ENCODE data around the gene ZNF579.

The ZNF579 gene

GRCh38 chr19:55599842-55600661, 19.4 kb upstream of the ZNF579 start, which contains the start of gene ZNF524:
Gene ZNF524 (plus strand): TSS chr19:55600288. CDS start chr19:55602113, 1,825 bp downstream.
- Histone ChIP-seq H3K9me3 (ENCODE audit: low read length) (no peaks in the 10 kb centered on the region), H3K9ac (ENCODE audit: low read length) (peak within 1 kb of the TSS; percentile 61), H3K27me3 (ENCODE audit: control insufficient read depth in 1 of 2, insufficient read depth in 2 of 2, low read length in 2 of 2) (no peaks in the 10 kb centered on the region), H3K27ac (ENCODE audit: low read depth, low read length) (peak within 1 kb of the TSS; percentile 99), H3K36me3 (ENCODE audit: insufficient read depth, low read length) (peaks cover 20% of the 10 kb centered on the region), H3K4me3 (ENCODE audit: low read depth in 1 of 2, low read length in 2 of 2) (peak within 1 kb of the TSS; percentile 91 to 95), H3K4me1 (ENCODE audit: insufficient read depth, low read length) (peaks cover 23% of the 10 kb centered on the region)

GRCh38 chr19:55599468-55599841, 18.8 kb upstream of the ZNF579 start, which contains the start of gene FIZ1:
Gene FIZ1 (minus strand): TSS chr19:55599517. CDS start chr19:55597865, 1,652 bp downstream.
- Histone ChIP-seq H3K27me3 (ENCODE audit: control insufficient read depth in 1 of 2, insufficient read depth in 2 of 2, low read length in 2 of 2) (no peaks in the 10 kb centered on the region), H3K9ac (ENCODE audit: low read length) (peak within 1 kb of the TSS; percentile 61), H3K9me3 (ENCODE audit: low read length) (no peaks in the 10 kb centered on the region)

GRCh38 chr19:55598719-55599467, 18.2 kb upstream of the ZNF579 start:
- no peaks in the 10 kb centered on the region for H3K9me3 ChIP-seq (ENCODE audit: low read length)
- no peaks in the 10 kb centered on the region for H3K27me3 ChIP-seq (ENCODE audit: control insufficient read depth in 1 of 2, insufficient read depth in 2 of 2, low read length in 2 of 2)
- no peak overlapping the region for H3K9ac ChIP-seq (ENCODE audit: low read length)
- peak overlapping the region; percentile 75 to 91 for H3K4me3 ChIP-seq (ENCODE audit: low read depth in 1 of 2, low read length in 2 of 2)
- H3K27ac ChIP-seq (ENCODE audit: low read depth, low read length) = peak overlapping the region; percentile 99
- peaks cover 20% of the 10 kb centered on the region for H3K36me3 ChIP-seq (ENCODE audit: insufficient read depth, low read length)
- peaks cover 18% of the 10 kb centered on the region for H3K4me1 ChIP-seq (ENCODE audit: insufficient read depth, low read length)

More at GRCh38 chr19:55599468-55599841, 18.8 kb upstream of the ZNF579 start, which contains the start of gene FIZ1:
- Histone ChIP-seq H3K27ac (ENCODE audit: low read depth, low read length) (peak within 1 kb of the TSS; percentile 99), H3K4me3 (ENCODE audit: low read depth in 1 of 2, low read length in 2 of 2) (peak within 1 kb of the TSS; percentile 91 to 95), H3K4me1 (ENCODE audit: insufficient read depth, low read length) (peaks cover 18% of the 10 kb centered on the region), H3K36me3 (ENCODE audit: insufficient read depth, low read length) (peaks cover 20% of the 10 kb centered on the region)

- Histone ChIP-seq H3K27ac (ENCODE audit: low read depth, low read length) (no peak overlapping the region), H3K27me3 (ENCODE audit: control insufficient read depth in 1 of 2, insufficient read depth in 2 of 2, low read length in 2 of 2) (no peaks in the 10 kb centered on the region), H3K9ac (ENCODE audit: low read length) (no peak overlapping the region), H3K36me3 (ENCODE audit: insufficient read depth, low read length) (peaks cover 20% of the 10 kb centered on the region), H3K4me3 (ENCODE audit: low read depth in 1 of 2, low read length in 2 of 2) (no peak overlapping the region), H3K9me3 (ENCODE audit: low read length) (no peaks in the 10 kb centered on the region), H3K4me1 (ENCODE audit: insufficient read depth, low read length) (peaks cover 18% of the 10 kb centered on the region)
Measured at GRCh38 chr19:55598034-55598433, 17.4 kb upstream of the ZNF579 start.

GRCh38 chr19:55597501-55597921, 16.9 kb upstream of the ZNF579 start:
- no peak overlapping the region for H3K4me3 ChIP-seq (ENCODE audit: low read depth in 1 of 2, low read length in 2 of 2)
- H3K9me3 ChIP-seq (ENCODE audit: low read length) = no peaks in the 10 kb centered on the region
- no peaks in the 10 kb centered on the region for H3K27me3 ChIP-seq (ENCODE audit: control insufficient read depth in 1 of 2, insufficient read depth in 2 of 2, low read length in 2 of 2)
- peaks cover 18% of the 10 kb centered on the region for H3K4me1 ChIP-seq (ENCODE audit: insufficient read depth, low read length)
- no peak overlapping the region for H3K27ac ChIP-seq (ENCODE audit: low read depth, low read length)
- peaks cover 20% of the 10 kb centered on the region for H3K36me3 ChIP-seq (ENCODE audit: insufficient read depth, low read length)
- no peak overlapping the region for H3K9ac ChIP-seq (ENCODE audit: low read length)

GRCh38 chr19:55596304-55596703, 15.7 kb upstream of the ZNF579 start:
- peaks cover 25% of the 10 kb centered on the region for H3K36me3 ChIP-seq (ENCODE audit: insufficient read depth, low read length)
- H3K27me3 ChIP-seq (ENCODE audit: control insufficient read depth in 1 of 2, insufficient read depth in 2 of 2, low read length in 2 of 2) = no peaks in the 10 kb centered on the region
- no peak overlapping the region for H3K4me3 ChIP-seq (ENCODE audit: low read depth in 1 of 2, low read length in 2 of 2)
- peaks cover 15% of the 10 kb centered on the region for H3K4me1 ChIP-seq (ENCODE audit: insufficient read depth, low read length)
- H3K9me3 ChIP-seq (ENCODE audit: low read length) = no peaks in the 10 kb centered on the region
- H3K9ac ChIP-seq (ENCODE audit: low read length) = no peak overlapping the region
- H3K27ac ChIP-seq (ENCODE audit: low read depth, low read length) = no peak overlapping the region

- H3K4me3 ChIP-seq (ENCODE audit: low read depth in 1 of 2, low read length in 2 of 2) = no peak overlapping the region
- H3K27ac ChIP-seq (ENCODE audit: low read depth, low read length) = no peak overlapping the region
Measured at GRCh38 chr19:55594996-55595545, 14.4 kb upstream of the ZNF579 start.

GRCh38 chr19:55593096-55593772, 12.6 kb upstream of the ZNF579 start:
- peaks cover 27% of the 10 kb centered on the region for H3K36me3 ChIP-seq (ENCODE audit: insufficient read depth, low read length)
- no peaks in the 10 kb centered on the region for H3K9me3 ChIP-seq (ENCODE audit: low read length)

More at GRCh38 chr19:55594996-55595545, 14.4 kb upstream of the ZNF579 start:
- H3K9ac ChIP-seq (ENCODE audit: low read length) = no peak overlapping the region
- H3K36me3 ChIP-seq (ENCODE audit: insufficient read depth, low read length) = peaks cover 27% of the 10 kb centered on the region
- peaks cover 8% of the 10 kb centered on the region for H3K4me1 ChIP-seq (ENCODE audit: insufficient read depth, low read length)
- no peaks in the 10 kb centered on the region for H3K27me3 ChIP-seq (ENCODE audit: control insufficient read depth in 1 of 2, insufficient read depth in 2 of 2, low read length in 2 of 2)
- H3K9me3 ChIP-seq (ENCODE audit: low read length) = no peaks in the 10 kb centered on the region

GRCh38 chr19:55592391-55593090, 11.9 kb upstream of the ZNF579 start:
- Histone ChIP-seq H3K36me3 (ENCODE audit: insufficient read depth, low read length) (peaks cover 27% of the 10 kb centered on the region), H3K9me3 (ENCODE audit: low read length) (no peaks in the 10 kb centered on the region)

More at GRCh38 chr19:55593096-55593772, 12.6 kb upstream of the ZNF579 start:
- peaks cover 2% of the 10 kb centered on the region for H3K4me1 ChIP-seq (ENCODE audit: insufficient read depth, low read length)
- H3K27ac ChIP-seq (ENCODE audit: low read depth, low read length) = no peak overlapping the region
- no peak overlapping the region for H3K4me3 ChIP-seq (ENCODE audit: low read depth in 1 of 2, low read length in 2 of 2)
- no peak overlapping the region for H3K9ac ChIP-seq (ENCODE audit: low read length)
- H3K27me3 ChIP-seq (ENCODE audit: control insufficient read depth in 1 of 2, insufficient read depth in 2 of 2, low read length in 2 of 2) = no peaks in the 10 kb centered on the region

GRCh38 chr19:55591555-55591954, 10.9 kb upstream of the ZNF579 start:
- Histone ChIP-seq H3K4me1 (ENCODE audit: insufficient read depth, low read length) (peaks cover 8% of the 10 kb centered on the region), H3K27ac (ENCODE audit: low read depth, low read length) (no peak overlapping the region), H3K9me3 (ENCODE audit: low read length) (no peaks in the 10 kb centered on the region), H3K36me3 (ENCODE audit: insufficient read depth, low read length) (peaks cover 22% of the 10 kb centered on the region), H3K9ac (ENCODE audit: low read length) (no peak overlapping the region), H3K27me3 (ENCODE audit: control insufficient read depth in 1 of 2, insufficient read depth in 2 of 2, low read length in 2 of 2) (no peaks in the 10 kb centered on the region), H3K4me3 (ENCODE audit: low read depth in 1 of 2, low read length in 2 of 2) (no peak overlapping the region)

More at GRCh38 chr19:55592391-55593090, 11.9 kb upstream of the ZNF579 start:
- no peaks in the 10 kb centered on the region for H3K4me1 ChIP-seq (ENCODE audit: insufficient read depth, low read length)
- H3K9ac ChIP-seq (ENCODE audit: low read length) = no peak overlapping the region
- no peak overlapping the region for H3K4me3 ChIP-seq (ENCODE audit: low read depth in 1 of 2, low read length in 2 of 2)
- no peaks in the 10 kb centered on the region for H3K27me3 ChIP-seq (ENCODE audit: control insufficient read depth in 1 of 2, insufficient read depth in 2 of 2, low read length in 2 of 2)
- H3K27ac ChIP-seq (ENCODE audit: low read depth, low read length) = no peak overlapping the region
